B cell (primary cell): ENCODE results near the gene GART. TPM values are rescaled to one million over a fixed set of nuclear protein-coding genes. Genes with fewer than 3 reads are reported as not detected.

Source experiments
- ATAC-seq: fragments of 200-7000 bp; cut with Tn5 transposase; one replicate; pipeline ENCODE4 v1.10.0; 2021; ENCODE audit warnings: low read depth, mild to moderate bottlenecking, moderate number of reproducible peaks, moderate library complexity
- CTCF ChIA-PET: fragments of 350-600 bp; sonication (Branson Sonifier 250); formaldehyde crosslinking; loops from one replicate; lab custom pipeline; 2021; ENCODE audit warnings: antibody characterized with exemption, inconsistent platforms; lab: Charles Lee
- POLR2A ChIA-PET: fragments of 350-600 bp; sonication (Branson Sonifier 250); formaldehyde crosslinking; loops from one replicate; lab custom pipeline; 2021; ENCODE audit warnings: antibody characterized with exemption; lab: Charles Lee
- DNase-seq: peaks from one replicate; pipeline ENCODE4 v3.0.0; 2013
- H2AFZ ChIP-seq: 2 replicates; pipeline ENCODE4 v1.6.1; 2012; ENCODE audit warnings: mild to moderate bottlenecking, low read depth, low read length; ENCODE audit not compliant: insufficient read depth, poor library complexity, severe bottlenecking
- H3K27ac ChIP-seq, 2 donors: 1 replicate in 1 of 2; 2 replicates in 1 of 2; pipeline ENCODE4 v1.5.1; 2012 to 2013; ENCODE audit warnings: low read length in 2 of 2, mild to moderate bottlenecking in 2 of 2, moderate library complexity in 1 of 2
- H3K27me3 ChIP-seq, 4 experiments: fragments of 200-600 bp in 1 of 4; sonication (generic) in 1 of 4; replicated peaks in 1 of 4; 1 replicate in 2 of 4; 2 replicates in 2 of 4; pipeline versions ENCODE4 v1.6.1 to v1.7.0; 2013 to 2016; ENCODE audit warnings: low read length in 3 of 4, mild to moderate bottlenecking in 2 of 4, mixed read lengths in 1 of 4, moderate library complexity in 1 of 4; ENCODE audit not compliant: insufficient read depth in 4 of 4, control insufficient read depth in 3 of 4; ENCODE audit errors: control extremely low read depth in 1 of 4
- H3K36me3 ChIP-seq, 2 experiments: replicated peaks in 1 of 2; 1 replicate in 1 of 2; 2 replicates in 1 of 2; pipeline versions ENCODE4 v1.6.1 to v1.7.1; 2013; ENCODE audit warnings: low read length in 1 of 2; ENCODE audit not compliant: insufficient read depth in 2 of 2, control insufficient read depth in 1 of 2; ENCODE audit errors: control extremely low read depth in 1 of 2, extremely low read depth in 1 of 2
- H3K4me1 ChIP-seq, 2 donors: fragments of 200-600 bp in 1 of 2; sonication (generic) in 1 of 2; 1 replicate in 1 of 2; 2 replicates in 1 of 2; pipeline versions ENCODE4 v1.5.1 to v1.6.1; 2013 to 2017; ENCODE audit warnings: low read length in 2 of 2; ENCODE audit not compliant: control insufficient read depth in 2 of 2, insufficient read depth in 2 of 2
- H3K4me2 ChIP-seq: replicated peaks from 2 replicates; pipeline ENCODE3; 2012; ENCODE audit warnings: mild to moderate bottlenecking, low read depth, low read length; ENCODE audit not compliant: poor library complexity, severe bottlenecking
- H3K4me3 ChIP-seq, 5 experiments: fragments of 200-600 bp in 1 of 5; sonication (generic) in 1 of 5; 1 replicate in 3 of 5; 2 replicates in 2 of 5; pipeline versions ENCODE4 v1.5.1 to v1.7.0; 2011 to 2016; ENCODE audit warnings: low read length in 4 of 5, mild to moderate bottlenecking in 4 of 5, low read depth in 2 of 5, control low read depth in 1 of 5, moderate library complexity in 1 of 5; ENCODE audit not compliant: insufficient read depth in 1 of 5; ENCODE audit errors: control extremely low read depth in 1 of 5, extremely low read depth in 1 of 5
- H3K79me2 ChIP-seq: fragments of 200-600 bp; sonication (generic); one replicate; pipeline ENCODE4 v1.6.0; 2016; ENCODE audit warnings: low read length; ENCODE audit not compliant: control insufficient read depth, insufficient read depth
- H3K9ac ChIP-seq: fragments of 200-600 bp; sonication (generic); 2 replicates; pipeline ENCODE4 v1.6.1; 2017; ENCODE audit warnings: mild to moderate bottlenecking, low read length, moderate library complexity
- H3K9me3 ChIP-seq, 3 donors: one replicate each; pipeline versions ENCODE4 v1.6.1 to v1.7.1; 2013; ENCODE audit warnings: low read length in 2 of 3; ENCODE audit not compliant: control insufficient read depth in 2 of 3, insufficient read depth in 1 of 3; ENCODE audit errors: control extremely low read depth in 1 of 3
- H4K20me1 ChIP-seq: 2 replicates; pipeline ENCODE4 v1.6.0; 2012; ENCODE audit warnings: mild to moderate bottlenecking, low read length; ENCODE audit not compliant: insufficient read depth, control insufficient read depth, poor library complexity, severe bottlenecking
- H3K27ac Mint-ChIP-seq: one replicate; pipeline ENCODE4 v1.8.0; 2021; ENCODE audit warnings: mixed read lengths
- H3K27me3 Mint-ChIP-seq: one replicate; pipeline ENCODE4 v1.8.0; 2021; ENCODE audit warnings: mixed read lengths
- H3K4me1 Mint-ChIP-seq: one replicate; pipeline ENCODE4 v1.8.0; 2021; ENCODE audit warnings: mixed read lengths
- H3K4me3 Mint-ChIP-seq: one replicate; pipeline ENCODE4 v1.8.0; 2021; ENCODE audit warnings: mixed read lengths
- H3K9me3 Mint-ChIP-seq: one replicate; pipeline ENCODE4 v1.8.0; 2022; ENCODE audit warnings: mixed read lengths; ENCODE audit not compliant: insufficient read depth
- EZH2 ChIP-seq: IDR thresholded peaks from 2 replicates; pipeline ENCODE4 v1.6.1; 2012; ENCODE audit warnings: borderline replicate concordance, low read depth, mild to moderate bottlenecking, moderate library complexity, low read length; ENCODE audit not compliant: insufficient read depth, poor library complexity, severe bottlenecking
- WGBS: methylation state at CpG from one replicate; pipeline ENCODE4 v1.1.5; 2013; ENCODE audit warnings: missing lambda C conversion rate; ENCODE audit not compliant: insufficient coverage; 5-methylcytosine and 5-hydroxymethylcytosine counted together
- intact Hi-C: fragments of 100-400 bp; cut with micrococcal nuclease; formaldehyde crosslinking; loops from one replicate; pipeline ENCODE4 v1.10.0; 2022
- polyA plus RNA-seq: library from polyadenylated mRNA; depleted of rRNA; stranded (reverse); fragments of >200 nt; gene quantifications from 2 replicates; pipeline ENCODE4 v1.2.3, GENCODE V29; 2012
- total RNA-seq, 2 donors: library from RNA; stranded (reverse); fragments of 120-200 nt in 1 of 2; gene quantifications; 1 replicate in 1 of 2; 2 replicates in 1 of 2; pipeline versions ENCODE4 v1.2.3 to v1.2.4, GENCODE V29; 2013 to 2022
- TF ChIP-seq, protein P1 (sequence below): fragments of 200-600 bp; IDR thresholded peaks from one replicate; pipeline ENCODE4 v1.8.0; 2022; ENCODE audit warnings: antibody characterized with exemption, mild to moderate bottlenecking

The GART gene
- total and polyA plus RNA-seq, 2 donors (not counting 1 experiment from before 2014, with no cell fraction given): 8.7 to 58.3 TPM

GRCh38 chr21:33566514-33566913 lies 24.6 kb upstream of the GART start:
- peaks cover 50% of the 10 kb centered on the region for H3K79me2 ChIP-seq
- H3K27ac ChIP-seq: no peak overlapping the region
- peaks cover 43% of the 10 kb centered on the region for H4K20me1 ChIP-seq
- no peak for TF ChIP-seq EZH2
- TF ChIP-seq, protein P1, sequence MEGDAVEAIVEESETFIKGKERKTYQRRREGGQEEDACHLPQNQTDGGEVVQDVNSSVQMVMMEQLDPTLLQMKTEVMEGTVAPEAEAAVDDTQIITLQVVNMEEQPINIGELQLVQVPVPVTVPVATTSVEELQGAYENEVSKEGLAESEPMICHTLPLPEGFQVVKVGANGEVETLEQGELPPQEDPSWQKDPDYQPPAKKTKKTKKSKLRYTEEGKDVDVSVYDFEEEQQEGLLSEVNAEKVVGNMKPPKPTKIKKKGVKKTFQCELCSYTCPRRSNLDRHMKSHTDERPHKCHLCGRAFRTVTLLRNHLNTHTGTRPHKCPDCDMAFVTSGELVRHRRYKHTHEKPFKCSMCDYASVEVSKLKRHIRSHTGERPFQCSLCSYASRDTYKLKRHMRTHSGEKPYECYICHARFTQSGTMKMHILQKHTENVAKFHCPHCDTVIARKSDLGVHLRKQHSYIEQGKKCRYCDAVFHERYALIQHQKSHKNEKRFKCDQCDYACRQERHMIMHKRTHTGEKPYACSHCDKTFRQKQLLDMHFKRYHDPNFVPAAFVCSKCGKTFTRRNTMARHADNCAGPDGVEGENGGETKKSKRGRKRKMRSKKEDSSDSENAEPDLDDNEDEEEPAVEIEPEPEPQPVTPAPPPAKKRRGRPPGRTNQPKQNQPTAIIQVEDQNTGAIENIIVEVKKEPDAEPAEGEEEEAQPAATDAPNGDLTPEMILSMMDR: no peak
- no peaks in the 10 kb centered on the region for H3K9me3 ChIP-seq
- Mint-ChIP-seq H3K4me1 (peaks cover 5% of the 10 kb centered on the region), H3K9me3 (no peaks in the 10 kb centered on the region), H3K27me3 (no peaks in the 10 kb centered on the region), H3K4me3 (no peak overlapping the region), H3K27ac (no peak overlapping the region)
- H2AFZ ChIP-seq: no peak overlapping the region
- no peak for DNase-seq
- intact Hi-C loops: no loop called here
- H3K9ac ChIP-seq: no peak overlapping the region
- no CpG with 5 or more reads among the region's 2 CpGs for WGBS
- H3K4me2 ChIP-seq: no peak overlapping the region
- ChIA-PET CTCF (interaction anchor here (0.6 kb wide), 1 partner anchor 71 kb away, joined by 5 read pairs; no protein-coding TSS in a partner anchor), POLR2A (no interaction called here)
- H3K4me3 ChIP-seq: no peak overlapping the region
- no peak for ATAC-seq
- H3K27me3 ChIP-seq: no peaks in the 10 kb centered on the region
- no peaks in the 10 kb centered on the region for H3K4me1 ChIP-seq
- H3K36me3 ChIP-seq: peaks cover 5 to 59% of the 10 kb centered on the region in 2 experiments

DNA sequence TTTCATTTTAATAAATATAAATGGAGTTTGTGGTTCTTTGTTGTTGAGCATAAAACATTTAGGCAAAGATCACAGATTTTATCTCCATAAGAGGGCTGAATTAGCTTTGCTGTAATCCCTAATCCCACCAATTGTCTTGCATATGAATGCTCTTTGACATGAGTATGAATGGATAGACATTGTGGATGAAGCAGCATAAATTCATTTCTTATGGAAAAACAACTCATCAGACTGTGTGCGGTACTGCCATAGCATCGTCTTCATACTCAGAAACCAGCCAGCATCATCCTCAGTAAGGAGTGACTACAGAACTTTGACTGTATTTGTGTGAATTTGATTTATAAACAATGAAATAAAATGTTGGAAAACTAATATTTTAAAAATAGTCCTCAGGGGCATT lies 20.5 kb upstream of the GART start:
- Histone ChIP-seq H3K9ac (no peak overlapping the region), H3K27ac (no peak overlapping the region), H3K4me2 (no peak overlapping the region), H2AFZ (no peak overlapping the region), H3K36me3 (peaks cover 25 to 74% of the 10 kb centered on the region in 2 experiments), H4K20me1 (peaks cover 55% of the 10 kb centered on the region), H3K4me3 (no peak overlapping the region), H3K79me2 (peaks cover 73% of the 10 kb centered on the region), H3K27me3 (no peaks in the 10 kb centered on the region), H3K4me1 (no peaks in the 10 kb centered on the region), H3K9me3 (no peaks in the 10 kb centered on the region)
- Mint-ChIP-seq H3K4me3 (no peak overlapping the region), H3K27ac (no peak overlapping the region), H3K27me3 (no peaks in the 10 kb centered on the region), H3K9me3 (no peaks in the 10 kb centered on the region), H3K4me1 (peaks cover 13% of the 10 kb centered on the region)
- ChIA-PET POLR2A (no interaction called here), CTCF (no interaction called here)
- DNase-seq: no peak
- no CpG with 5 or more reads among the region's 2 CpGs for WGBS
- intact Hi-C loops: no loop called here
- no peak for ATAC-seq
- TF ChIP-seq, protein P1: no peak
- no peak for TF ChIP-seq EZH2
